H9 (cell line): ENCODE measurements around the gene NAPEPLD. TPM values are rescaled to one million over a fixed set of nuclear protein-coding genes. Genes with fewer than 3 reads are reported as not detected.
"Not testable (repeated sequence)": the region's sequence is repeated elsewhere in the genome, so short reads cannot be mapped to it uniquely, and the experiment has no call there.

Experiments used
- DNase-seq: peaks from one replicate; pipeline ENCODE4 v3.0.0-alpha.2; 2017
- H2AFZ ChIP-seq: one replicate; pipeline ENCODE4 v1.6.1; 2013; ENCODE audit warnings: mild to moderate bottlenecking, low read length, control low read depth, moderate library complexity
- H2AK5ac ChIP-seq: 2 replicates; pipeline ENCODE4 v1.6.1; 2013; ENCODE audit warnings: low read length, control low read depth, mixed read lengths; ENCODE audit not compliant: insufficient read length
- H2BK120ac ChIP-seq: one replicate; pipeline ENCODE4 v1.6.1; 2013; ENCODE audit warnings: low read depth, mild to moderate bottlenecking, low read length, control low read depth, inconsistent platforms; ENCODE audit not compliant: poor library complexity, severe bottlenecking
- H2BK12ac ChIP-seq: 2 replicates; pipeline ENCODE4 v1.6.1; 2013; ENCODE audit warnings: low read length, control low read depth, mixed read lengths, low read depth; ENCODE audit not compliant: insufficient read length
- H2BK15ac ChIP-seq: 2 replicates; pipeline ENCODE4 v1.6.1; 2013; ENCODE audit warnings: low read depth, low read length, control low read depth
- H2BK20ac ChIP-seq: one replicate; pipeline ENCODE4 v1.6.1; 2013; ENCODE audit warnings: low read depth, mild to moderate bottlenecking, low read length, control low read depth, inconsistent platforms; ENCODE audit not compliant: poor library complexity, severe bottlenecking
- H2BK5ac ChIP-seq: 2 replicates; pipeline ENCODE4 v1.6.1; 2013; ENCODE audit warnings: low read length, control low read depth, mixed read lengths; ENCODE audit not compliant: insufficient read length
- H3K14ac ChIP-seq: 2 replicates; pipeline ENCODE4 v1.6.1; 2013; ENCODE audit warnings: low read length, control low read depth; ENCODE audit not compliant: insufficient read depth
- H3K18ac ChIP-seq: 2 replicates; pipeline ENCODE4 v1.6.1; 2013; ENCODE audit warnings: low read depth, mild to moderate bottlenecking, mixed read lengths, low read length, control low read depth; ENCODE audit not compliant: insufficient read length
- H3K23ac ChIP-seq: 2 replicates; pipeline ENCODE4 v1.6.1; 2013; ENCODE audit warnings: low read length, control low read depth, mixed read lengths, low read depth; ENCODE audit not compliant: insufficient read length
- H3K23me2 ChIP-seq: 2 replicates; pipeline ENCODE4 v1.6.1; 2013; ENCODE audit warnings: low read depth, mild to moderate bottlenecking, mixed read lengths, low read length, control low read depth; ENCODE audit not compliant: insufficient read length, poor library complexity, severe bottlenecking
- H3K27ac ChIP-seq: 2 replicates; pipeline ENCODE4 v1.5.1; 2013; ENCODE audit warnings: low read length, control low read depth, mixed read lengths, low read depth; ENCODE audit not compliant: insufficient read length
- H3K27me3 ChIP-seq: 2 replicates; pipeline ENCODE4 v1.6.1; 2013; ENCODE audit warnings: low read length, control low read depth, inconsistent platforms; ENCODE audit not compliant: insufficient read depth
- H3K4ac ChIP-seq: 2 replicates; pipeline ENCODE4 v1.6.1; 2013; ENCODE audit warnings: low read depth, mild to moderate bottlenecking, control low read depth, inconsistent platforms, low read length, moderate library complexity
- H3K4me1 ChIP-seq: 2 replicates; pipeline ENCODE4 v1.6.1; 2013; ENCODE audit warnings: low read length, control low read depth, inconsistent platforms; ENCODE audit not compliant: insufficient read depth
- H3K4me2 ChIP-seq: 2 replicates; pipeline ENCODE4 v1.6.1; 2013; ENCODE audit warnings: low read length, control low read depth, mixed read lengths; ENCODE audit not compliant: insufficient read length, insufficient read depth
- H3K56ac ChIP-seq: 2 replicates; pipeline ENCODE4 v1.6.1; 2013; ENCODE audit warnings: low read depth, mild to moderate bottlenecking, mixed read lengths, low read length, control low read depth; ENCODE audit not compliant: insufficient read length
- H3K79me1 ChIP-seq: 2 replicates; pipeline ENCODE4 v1.6.1; 2013; ENCODE audit warnings: low read depth, mild to moderate bottlenecking, moderate library complexity, low read length, control low read depth, inconsistent platforms; ENCODE audit not compliant: insufficient read depth, poor library complexity, severe bottlenecking
- H3K79me2 ChIP-seq: 2 replicates; pipeline ENCODE4 v1.6.1; 2013; ENCODE audit warnings: low read length, control low read depth, inconsistent platforms; ENCODE audit not compliant: insufficient read depth
- H3K9ac ChIP-seq: 2 replicates; pipeline ENCODE4 v1.6.1; 2013; ENCODE audit warnings: low read length, control low read depth, mixed read lengths; ENCODE audit not compliant: insufficient read length; ENCODE audit errors: extremely low read depth
- H3K9me3 ChIP-seq: one replicate; pipeline ENCODE4 v1.6.1; 2013; ENCODE audit warnings: low read depth, low read length, inconsistent platforms; ENCODE audit not compliant: control insufficient read depth
- H3T11ph ChIP-seq: one replicate; pipeline ENCODE4 v1.6.1; 2013; ENCODE audit warnings: mild to moderate bottlenecking, low read length, control low read depth, inconsistent platforms
- H4K20me1 ChIP-seq: one replicate; pipeline ENCODE4 v1.6.1; 2013; ENCODE audit not compliant: control insufficient read depth, insufficient read length, insufficient read depth
- H4K5ac ChIP-seq: 2 replicates; pipeline ENCODE4 v1.6.1; 2013; ENCODE audit warnings: low read depth, mild to moderate bottlenecking, mixed read lengths, low read length, control low read depth; ENCODE audit not compliant: insufficient read length
- H4K8ac ChIP-seq: replicated peaks from 2 replicates; pipeline ENCODE4 v1.6.1; 2013; ENCODE audit warnings: low read length, control low read depth, mixed read lengths, low read depth; ENCODE audit not compliant: insufficient read length
- H4K91ac ChIP-seq: 2 replicates; pipeline ENCODE4 v1.6.1; 2013; ENCODE audit warnings: low read depth, mild to moderate bottlenecking, moderate library complexity, mixed read lengths, low read length, control low read depth; ENCODE audit not compliant: insufficient read length
- H3K27ac Mint-ChIP-seq, 3 experiments: 2 replicates in 2 of 3; 3 replicates in 1 of 3; pipeline ENCODE4 v1.8.0; 2020 to 2021; ENCODE audit warnings: mixed read lengths in 3 of 3, mild to moderate bottlenecking in 1 of 3, moderate library complexity in 1 of 3
- H3K27me3 Mint-ChIP-seq: 2 replicates; pipeline ENCODE4 v1.8.0; 2021; ENCODE audit warnings: low read depth, mild to moderate bottlenecking, moderate library complexity, mixed read lengths
- H3K36me3 Mint-ChIP-seq, 3 experiments: 2 replicates in 2 of 3; 3 replicates in 1 of 3; pipeline ENCODE4 v1.8.0; 2020 to 2021; ENCODE audit warnings: low read depth in 3 of 3, mixed read lengths in 3 of 3; ENCODE audit not compliant: insufficient read depth in 1 of 3
- H3K4me1 Mint-ChIP-seq, 2 experiments: 2 replicates each; pipeline ENCODE4 v1.8.0; 2020; ENCODE audit warnings: mixed read lengths in 2 of 2
- H3K4me3 Mint-ChIP-seq, 2 experiments: 2 replicates in 1 of 2; 3 replicates in 1 of 2; pipeline ENCODE4 v1.8.0; 2020 to 2021; ENCODE audit warnings: mild to moderate bottlenecking in 2 of 2, mixed read lengths in 2 of 2, moderate library complexity in 1 of 2
- H3K9me3 Mint-ChIP-seq, 2 experiments: 2 replicates in 1 of 2; 3 replicates in 1 of 2; pipeline ENCODE4 v1.8.0; 2020; ENCODE audit warnings: mild to moderate bottlenecking in 2 of 2, mixed read lengths in 2 of 2, moderate library complexity in 1 of 2
- WGBS: extraction: QIAGEN DNeasy Blood & Tissue Kit; methylation state at CpG from one replicate; pipeline ENCODE4 v1.1.7; 2013; ENCODE audit warnings: missing lambda C conversion rate, low lambda C conversion rate, mixed read lengths; ENCODE audit not compliant: insufficient read length; ENCODE audit errors: extremely low coverage; 5-methylcytosine and 5-hydroxymethylcytosine counted together
- total RNA-seq: library from RNA; stranded (reverse); gene quantifications from 2 replicates; pipeline ENCODE4 v1.2.1, GENCODE V29; 2021

The NAPEPLD gene
- total RNA-seq, 1 experiment from 2014 or later: 9.3 TPM

- not testable (repeated sequence) for H3K36me3 Mint-ChIP-seq, H2BK120ac ChIP-seq, H3K4me1 ChIP-seq, H3K4me3 Mint-ChIP-seq, H4K8ac ChIP-seq, H3K79me1 ChIP-seq, H3K27me3 ChIP-seq, H3K27ac ChIP-seq, H3K9ac ChIP-seq, H2BK20ac ChIP-seq, H2BK5ac ChIP-seq, H3K4me2 ChIP-seq, H3K9me3 Mint-ChIP-seq, H3K18ac ChIP-seq, H2AK5ac ChIP-seq, H4K91ac ChIP-seq, H3T11ph ChIP-seq, H4K20me1 ChIP-seq, H3K56ac ChIP-seq, H3K27me3 Mint-ChIP-seq, H3K79me2 ChIP-seq, DNase-seq, H2AFZ ChIP-seq, H3K9me3 ChIP-seq, H3K23me2 ChIP-seq, H4K5ac ChIP-seq, H3K14ac ChIP-seq, H3K23ac ChIP-seq, H2BK15ac ChIP-seq, H3K27ac Mint-ChIP-seq, H2BK12ac ChIP-seq, H3K4ac ChIP-seq
- H3K4me1 Mint-ChIP-seq: peaks cover 11 to 13% of the 10 kb centered on the region in 2 experiments
- no CpG with 5 or more reads among the region's 8 CpGs for WGBS
Observed at GRCh38 chr7:103155331-103156024, 6.6 kb upstream of the NAPEPLD start.
